ENCODE measurements around the gene OSBPL3. TPM values are rescaled to one million over a fixed set of nuclear protein-coding genes. Genes with fewer than 3 reads are reported as not detected.
A peak's percentile ranks its signal among the peaks of the same experiment; 100 is the strongest.
"Not testable (repeated sequence)": the region's sequence is repeated elsewhere in the genome, so short reads cannot be mapped to it uniquely, and the experiment has no call there.

OSBPL3 gene
- total RNA-seq (2014; rRNA removed; shearing (Covaris generic)), result 3.6 and 7.1 TPM in 2 replicates

- in situ Hi-C loops (cut with HindIII; ENCODE audit: low sequenced_read_pairs), result no loop called here
These were observed at the start of gene OSBPL3 for GRCh38 chr7:24979863-24980533. OSBPL3 (minus strand) TSS chr7:24980178; CDS start chr7:24892472, 87,706 bp downstream.

GRCh38 chr7:25029075-25029474 lies 49.1 kb upstream of the OSBPL3 start:
- in situ Hi-C loops (cut with HindIII; ENCODE audit: low sequenced_read_pairs), result no loop called here
- DNase-seq (ENCODE audit: low spot score), result no peak

More at GRCh38 chr7:24979863-24980533, at the start of gene OSBPL3:
- peak; percentile 65 for DNase-seq (ENCODE audit: low spot score)

- in situ Hi-C loops (cut with HindIII; ENCODE audit: low sequenced_read_pairs), result no loop called here
- no peak for DNase-seq (ENCODE audit: low spot score)
These were observed 48.5 kb upstream of the OSBPL3 start for GRCh38 chr7:25028370-25029021.

- in situ Hi-C loops (cut with HindIII; ENCODE audit: low sequenced_read_pairs), result no loop called here
- no peak for DNase-seq (ENCODE audit: low spot score)
These were observed 46.2 kb upstream of the OSBPL3 start for GRCh38 chr7:25026156-25026555.

- in situ Hi-C loops (cut with HindIII; ENCODE audit: low sequenced_read_pairs), result no loop called here
- no peak for DNase-seq (ENCODE audit: low spot score)
These were observed 45.3 kb upstream of the OSBPL3 start for GRCh38 chr7:25025218-25025671.

GRCh38 chr7:25024066-25024465 lies 44.1 kb upstream of the OSBPL3 start:
- in situ Hi-C loops (cut with HindIII; ENCODE audit: low sequenced_read_pairs), result no loop called here
- no peak for DNase-seq (ENCODE audit: low spot score)

GRCh38 chr7:25017671-25018070 lies 37.7 kb upstream of the OSBPL3 start:
- DNase-seq (ENCODE audit: low spot score); in situ Hi-C loops (cut with HindIII; ENCODE audit: low sequenced_read_pairs): not testable (repeated sequence)

- in situ Hi-C loops (cut with HindIII; ENCODE audit: low sequenced_read_pairs), result no loop called here
- DNase-seq (ENCODE audit: low spot score), result no peak
These were observed 34.8 kb upstream of the OSBPL3 start for GRCh38 chr7:25014756-25015155.

GRCh38 chr7:25012710-25013109 lies 32.7 kb upstream of the OSBPL3 start:
- in situ Hi-C loops (cut with HindIII; ENCODE audit: low sequenced_read_pairs); DNase-seq (ENCODE audit: low spot score): not testable (repeated sequence)

GRCh38 chr7:25012254-25012653 lies 32.3 kb upstream of the OSBPL3 start:
- in situ Hi-C loops (cut with HindIII; ENCODE audit: low sequenced_read_pairs), result no loop called here
- DNase-seq (ENCODE audit: low spot score), result no peak

- no peak for DNase-seq (ENCODE audit: low spot score)
- in situ Hi-C loops (cut with HindIII; ENCODE audit: low sequenced_read_pairs), result no loop called here
These were observed 29.3 kb upstream of the OSBPL3 start for GRCh38 chr7:25009257-25009656.

- in situ Hi-C loops (cut with HindIII; ENCODE audit: low sequenced_read_pairs), result no loop called here
- no peak for DNase-seq (ENCODE audit: low spot score)
These were observed 27.7 kb upstream of the OSBPL3 start for GRCh38 chr7:25007668-25008067.

- DNase-seq (ENCODE audit: low spot score), result no peak
- in situ Hi-C loops (cut with HindIII; ENCODE audit: low sequenced_read_pairs), result no loop called here
These were observed 26.3 kb upstream of the OSBPL3 start for GRCh38 chr7:25006276-25006675.

- no peak for DNase-seq (ENCODE audit: low spot score)
- in situ Hi-C loops (cut with HindIII; ENCODE audit: low sequenced_read_pairs), result no loop called here
These were observed 25.7 kb upstream of the OSBPL3 start for GRCh38 chr7:25005658-25006057.

GRCh38 chr7:25002786-25003185 lies 22.8 kb upstream of the OSBPL3 start:
- in situ Hi-C loops (cut with HindIII; ENCODE audit: low sequenced_read_pairs), result no loop called here
- no peak for DNase-seq (ENCODE audit: low spot score)

- in situ Hi-C loops (cut with HindIII; ENCODE audit: low sequenced_read_pairs), result no loop called here
- no peak for DNase-seq (ENCODE audit: low spot score)
These were observed 15.5 kb upstream of the OSBPL3 start for GRCh38 chr7:24995466-24995865.

GRCh38 chr7:24992314-24992713 lies 12.3 kb upstream of the OSBPL3 start:
- in situ Hi-C loops (cut with HindIII; ENCODE audit: low sequenced_read_pairs), result no loop called here
- no peak for DNase-seq (ENCODE audit: low spot score)

- DNase-seq (ENCODE audit: low spot score), result no peak
- in situ Hi-C loops (cut with HindIII; ENCODE audit: low sequenced_read_pairs), result no loop called here
These were observed 11.4 kb upstream of the OSBPL3 start for GRCh38 chr7:24991353-24991752.

- no peak for DNase-seq (ENCODE audit: low spot score)
- in situ Hi-C loops (cut with HindIII; ENCODE audit: low sequenced_read_pairs), result no loop called here
These were observed 7.4 kb upstream of the OSBPL3 start for GRCh38 chr7:24987331-24987842.

- in situ Hi-C loops (cut with HindIII; ENCODE audit: low sequenced_read_pairs), result no loop called here
- DNase-seq (ENCODE audit: low spot score), result no peak
These were observed 2.9 kb upstream of the OSBPL3 start for GRCh38 chr7:24982917-24983316.
